ENCODE data around the gene MTG2.

The MTG2 gene

DNA sequence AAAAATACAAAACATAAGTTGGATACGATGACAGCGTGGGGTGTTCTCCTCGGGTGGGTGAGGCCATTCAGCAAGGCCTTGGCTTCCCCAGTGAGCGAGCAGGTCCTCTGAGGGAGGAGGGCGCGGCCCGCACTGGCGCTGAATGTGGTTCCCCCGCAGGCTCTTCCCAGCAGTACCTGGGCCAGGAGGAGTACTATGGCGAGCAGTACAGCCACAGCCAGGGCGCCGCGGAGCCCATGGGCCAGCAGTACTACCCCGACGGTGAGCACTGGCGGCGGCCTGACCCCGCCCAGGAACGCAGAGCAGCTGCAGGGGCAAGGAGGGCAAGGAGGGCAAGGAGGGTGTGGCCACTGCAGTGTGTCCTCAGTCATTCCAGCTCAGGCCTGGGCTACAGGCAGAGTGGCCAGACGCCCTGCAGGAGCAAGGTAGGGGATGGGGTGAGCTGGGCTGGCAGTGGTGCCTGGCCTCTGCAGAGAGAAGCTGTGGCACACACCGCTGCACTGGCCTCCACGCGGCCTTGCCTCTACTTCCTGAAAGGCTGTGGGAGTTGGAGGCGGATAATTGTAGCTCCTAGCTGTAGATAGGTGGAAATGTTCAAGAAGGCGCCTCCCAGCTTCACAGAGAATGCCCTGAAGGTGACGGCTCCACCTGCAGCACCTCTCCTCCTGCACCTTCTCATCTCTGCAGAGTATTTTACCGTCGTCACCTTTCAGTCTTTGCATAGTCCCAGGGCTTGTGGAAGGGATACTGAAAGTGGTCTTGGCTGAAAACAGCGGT lies 18.7 kb upstream of the MTG2 start:
- FAIRE-seq: no peak

DNA sequence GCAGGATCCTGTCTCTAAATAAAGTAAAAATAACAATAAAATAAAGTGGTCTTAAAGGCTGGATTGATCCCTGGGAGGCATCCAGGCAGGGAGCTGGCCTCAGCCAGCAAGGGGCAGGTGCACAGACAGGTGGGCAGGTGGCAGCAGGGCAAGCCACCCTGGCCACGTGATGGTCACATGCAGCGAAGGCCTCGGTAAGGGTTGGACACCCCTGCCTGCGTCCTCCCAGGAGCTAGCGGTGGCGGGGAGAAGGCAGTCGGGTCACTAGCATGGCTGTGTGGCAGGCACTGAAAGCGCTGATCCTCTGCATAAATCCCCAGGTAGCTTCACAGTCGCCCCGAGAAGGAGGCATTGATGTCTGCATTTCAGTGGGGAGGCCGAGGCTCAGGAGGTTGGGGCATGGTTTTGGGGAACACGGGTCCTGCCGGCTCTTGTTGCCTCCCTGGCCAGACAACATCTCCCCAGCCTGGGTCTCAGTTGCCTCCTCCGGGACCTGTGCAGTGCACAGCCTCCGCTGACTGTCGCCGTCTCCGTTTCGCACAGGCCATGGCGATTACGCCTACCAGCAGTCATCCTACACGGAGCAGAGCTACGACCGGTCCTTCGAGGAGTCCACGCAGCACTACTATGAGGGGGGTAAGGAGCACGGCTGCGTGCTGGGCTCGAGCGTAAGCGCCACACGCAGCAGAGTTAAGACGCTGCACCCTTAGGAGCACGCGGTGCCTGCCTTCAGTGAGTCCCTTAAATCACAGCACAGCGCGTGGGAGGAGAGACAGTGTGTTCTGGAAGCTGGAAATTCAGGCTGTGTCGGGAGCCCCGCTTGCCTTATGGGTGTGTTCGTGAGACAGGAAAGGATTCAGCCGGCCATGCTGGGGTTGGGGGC lies 17.7 kb upstream of the MTG2 start:
- FAIRE-seq: no peak

DNA sequence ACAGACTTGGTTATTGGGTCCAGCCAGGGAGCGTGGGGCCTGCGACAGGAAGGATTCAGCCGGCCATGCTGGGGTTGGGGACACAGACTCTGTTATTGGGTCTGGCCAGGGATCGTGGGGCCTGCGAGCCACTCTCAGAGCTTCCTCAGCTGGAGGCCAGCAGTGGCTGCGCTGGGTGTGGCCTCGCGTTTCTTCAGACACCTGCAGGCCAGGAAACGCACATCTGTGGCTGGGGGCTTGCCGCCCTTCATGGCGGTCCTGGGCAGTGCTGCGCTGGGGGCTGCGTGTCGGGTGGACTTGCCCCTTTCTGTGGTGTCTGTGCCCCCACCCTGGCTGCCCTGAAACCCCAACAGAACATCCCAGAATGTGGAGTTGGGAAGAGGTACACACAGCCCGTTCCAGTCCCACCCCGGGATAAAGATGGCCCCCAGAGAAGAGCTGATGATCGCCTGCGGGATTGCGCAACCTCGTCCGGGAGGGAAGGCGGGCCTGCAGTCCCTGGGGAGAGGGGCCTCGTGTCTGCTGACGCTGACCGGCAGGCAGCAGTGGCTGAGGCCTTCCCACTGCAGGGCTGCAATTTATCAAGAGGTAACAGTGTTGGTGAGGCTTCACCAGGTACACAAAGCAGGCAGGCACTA lies 16.9 kb upstream of the MTG2 start:
- no peak for FAIRE-seq

DNA sequence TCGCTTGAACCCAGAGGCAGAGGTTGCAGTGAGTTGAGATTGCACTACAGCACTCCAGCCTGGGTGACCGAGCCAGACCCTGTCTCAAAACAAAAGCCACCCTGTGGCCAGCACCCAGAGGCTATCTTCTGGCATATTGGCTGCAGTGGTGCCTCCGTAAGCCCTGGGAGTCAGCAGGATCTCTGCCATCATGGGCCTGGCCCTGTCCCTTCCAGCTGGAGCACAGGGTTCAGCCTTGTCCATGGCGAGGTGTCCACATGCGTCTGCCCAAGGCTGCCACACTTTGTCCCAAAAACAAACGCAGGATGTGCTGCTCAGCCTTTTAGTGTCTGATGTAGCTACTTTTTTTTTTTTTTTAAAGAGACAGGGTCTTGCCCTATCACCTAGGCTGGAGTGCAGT lies 15.4 kb upstream of the MTG2 start:
- no peak for FAIRE-seq

DNA sequence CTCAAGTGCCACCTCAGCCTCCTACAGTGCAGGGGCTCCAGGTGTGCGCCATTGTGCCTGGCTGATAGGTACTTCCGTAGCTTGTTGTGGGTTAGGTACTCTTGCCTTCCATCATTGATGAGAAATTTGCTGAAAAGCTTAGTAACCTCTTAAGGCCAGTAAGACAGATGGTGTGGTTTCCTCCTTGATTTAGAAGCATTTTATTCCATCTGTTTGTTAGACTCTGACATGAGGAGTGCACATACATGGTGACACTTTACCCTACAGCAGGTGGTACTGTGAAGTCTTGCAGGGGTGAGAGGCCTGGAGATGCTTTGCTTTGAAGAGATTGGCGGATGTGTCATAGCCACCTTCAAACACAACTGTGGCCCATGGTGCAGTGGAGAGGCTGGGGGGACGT lies 14.8 kb upstream of the MTG2 start:
- FAIRE-seq: no peak

DNA sequence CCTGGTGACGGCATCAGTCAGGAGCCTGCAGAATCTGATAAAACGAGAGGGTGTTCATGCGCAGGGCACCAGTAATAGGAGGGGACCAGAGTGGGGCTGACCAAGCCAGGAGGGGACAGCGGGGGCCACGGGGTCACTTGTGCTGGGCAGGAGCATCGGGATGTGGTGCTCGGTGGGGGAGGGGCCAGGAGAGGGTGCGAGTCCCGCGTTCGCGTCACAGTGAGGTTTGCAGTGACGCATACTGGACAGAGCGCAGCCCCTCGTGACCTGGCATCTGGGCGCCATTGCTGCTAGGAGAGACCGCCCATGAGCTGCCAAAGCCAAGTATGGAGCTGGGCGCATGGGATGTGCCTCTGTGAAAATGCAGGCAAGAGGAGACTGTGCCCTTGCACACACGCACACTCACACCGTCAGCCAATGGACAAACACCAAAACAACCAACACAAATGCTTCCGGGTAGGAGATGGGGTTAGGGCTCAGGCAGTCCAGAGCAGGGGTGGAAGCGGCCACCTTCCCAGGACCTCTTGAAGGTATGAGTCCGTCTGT lies 13.9 kb upstream of the MTG2 start:
- no peak for FAIRE-seq

DNA sequence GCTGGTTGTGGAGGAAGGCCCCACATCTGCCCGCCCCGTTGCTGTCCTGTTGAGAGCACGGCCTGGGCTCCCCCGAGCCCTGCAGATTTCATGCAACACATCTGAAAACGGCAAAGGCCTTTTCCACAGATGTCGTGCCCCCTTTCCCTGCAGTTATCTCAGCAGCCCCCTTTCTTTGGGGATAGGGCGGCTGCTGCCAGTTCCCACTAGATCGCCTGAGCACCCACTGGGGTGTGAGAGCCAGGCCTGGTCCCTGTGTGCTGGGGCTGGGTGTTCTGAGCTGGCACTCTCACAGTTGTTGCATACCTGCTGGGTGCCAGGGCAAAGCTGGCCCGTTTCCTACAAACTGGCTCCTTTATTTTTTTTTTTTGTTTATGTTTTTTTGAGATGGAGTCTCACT lies 12.3 kb upstream of the MTG2 start:
- no peak for FAIRE-seq

DNA sequence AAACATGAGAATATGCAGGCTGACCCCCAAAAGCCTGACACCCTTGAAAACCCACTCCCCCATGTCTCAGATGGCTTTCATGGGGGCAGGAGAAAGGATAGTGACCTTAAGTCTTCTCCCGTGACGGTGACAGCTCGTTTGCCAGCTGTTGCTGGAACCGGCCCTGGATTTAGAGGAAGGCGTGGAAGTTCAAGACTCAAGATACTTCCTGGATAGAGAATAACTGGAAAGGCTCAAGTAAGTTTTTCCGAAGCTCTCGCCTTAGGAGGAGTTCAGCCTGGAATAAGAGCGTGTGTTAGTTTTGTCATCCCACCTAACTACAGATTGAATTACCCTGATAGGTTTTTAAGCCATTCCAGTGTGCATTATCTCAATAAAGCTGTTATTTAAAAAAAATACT lies 11.6 kb upstream of the MTG2 start:
- no peak for FAIRE-seq

DNA sequence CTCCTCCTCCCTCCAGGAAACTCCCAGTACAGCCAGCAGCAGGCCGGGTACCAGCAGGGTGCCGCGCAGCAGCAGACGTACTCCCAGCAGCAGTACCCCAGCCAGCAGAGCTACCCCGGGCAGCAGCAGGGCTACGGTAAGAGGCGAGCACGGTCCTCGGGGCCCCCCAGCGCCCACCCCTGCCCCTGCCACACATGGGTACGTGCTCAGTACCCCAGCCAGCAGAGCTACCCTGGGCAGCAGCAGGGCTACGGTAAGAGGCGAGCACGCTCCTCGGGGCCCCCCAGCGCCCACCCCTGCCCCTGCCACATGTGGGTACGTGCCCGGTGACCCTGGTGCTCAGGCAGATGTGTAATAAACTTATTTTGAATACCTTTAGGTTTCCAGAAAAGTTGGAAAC lies 10.2 kb upstream of the MTG2 start:
- no peak for FAIRE-seq

DNA sequence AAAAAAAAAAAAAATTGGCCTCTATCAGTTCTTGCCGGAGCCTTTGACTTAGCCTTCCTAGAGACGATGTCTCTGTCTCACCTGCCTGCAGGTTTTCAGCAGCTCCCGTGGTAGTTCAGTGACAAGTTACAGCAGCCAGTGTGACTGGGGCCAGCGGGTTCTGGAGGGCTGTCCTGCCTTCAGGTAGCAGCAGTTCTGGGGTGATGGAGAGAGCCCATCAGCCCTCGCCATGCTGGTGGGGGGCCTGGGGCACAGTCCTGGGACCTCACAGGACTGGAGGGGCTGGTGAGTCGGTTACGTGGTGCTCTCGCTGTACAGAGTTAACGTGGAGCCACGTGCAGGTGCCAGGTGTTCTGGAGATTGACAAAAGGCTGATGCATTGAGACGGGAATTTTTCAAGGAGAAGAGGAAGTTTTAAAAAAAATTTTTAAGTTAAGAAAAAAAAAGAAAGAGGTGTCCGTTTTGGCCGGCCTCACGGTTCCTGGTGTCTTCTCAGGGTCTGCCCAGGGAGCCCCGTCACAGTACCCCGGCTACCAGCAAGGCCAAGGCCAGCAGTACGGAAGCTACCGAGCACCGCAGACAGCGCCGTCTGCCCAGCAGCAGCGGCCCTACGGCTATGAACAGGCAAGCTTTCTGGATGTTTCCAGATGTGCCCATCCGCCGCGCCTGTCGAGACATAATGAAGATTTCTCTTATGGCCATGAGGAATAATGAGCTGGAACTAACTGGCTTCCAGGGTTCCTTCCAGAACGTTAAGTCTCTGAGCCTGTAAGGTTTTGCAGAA lies 8.6 kb upstream of the MTG2 start:
- no peak for FAIRE-seq

DNA sequence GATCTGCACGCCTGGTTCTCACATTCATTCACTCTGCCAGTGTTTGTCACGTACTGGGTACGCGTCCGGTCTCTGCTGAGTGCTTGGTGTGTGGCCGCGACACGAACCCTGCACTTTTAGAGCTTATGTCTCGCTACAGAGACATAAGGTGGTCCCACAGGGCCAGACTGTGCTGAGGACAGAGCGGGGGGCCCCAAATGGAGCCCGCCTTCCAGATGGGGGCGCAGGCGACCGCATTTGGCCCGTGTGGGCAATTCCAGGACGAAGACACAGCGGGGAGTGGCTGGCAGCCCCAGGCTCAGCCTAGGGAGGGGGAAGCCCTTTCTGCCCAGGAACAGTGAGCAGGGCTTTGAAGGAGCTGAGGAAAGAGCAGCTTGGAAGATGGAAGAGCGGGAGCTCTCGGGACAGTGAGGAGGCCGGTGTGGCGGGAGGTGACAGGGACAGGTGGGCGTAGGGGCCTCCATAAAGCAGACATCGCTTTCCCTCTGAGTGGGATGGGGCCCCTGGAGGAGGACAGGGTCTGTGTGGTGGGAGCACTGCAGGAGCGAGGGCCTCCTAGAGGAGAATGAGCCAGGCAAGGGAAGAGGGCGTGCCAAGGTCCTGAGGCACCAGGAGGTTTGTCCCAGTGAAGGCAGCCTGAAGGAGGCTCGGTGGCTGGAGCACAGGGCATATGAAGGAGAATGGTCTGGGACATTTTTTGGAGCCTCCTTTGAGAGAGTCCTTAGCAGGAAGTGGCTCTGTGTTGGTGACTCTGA lies 7.8 kb upstream of the MTG2 start:
- no peak for FAIRE-seq

DNA sequence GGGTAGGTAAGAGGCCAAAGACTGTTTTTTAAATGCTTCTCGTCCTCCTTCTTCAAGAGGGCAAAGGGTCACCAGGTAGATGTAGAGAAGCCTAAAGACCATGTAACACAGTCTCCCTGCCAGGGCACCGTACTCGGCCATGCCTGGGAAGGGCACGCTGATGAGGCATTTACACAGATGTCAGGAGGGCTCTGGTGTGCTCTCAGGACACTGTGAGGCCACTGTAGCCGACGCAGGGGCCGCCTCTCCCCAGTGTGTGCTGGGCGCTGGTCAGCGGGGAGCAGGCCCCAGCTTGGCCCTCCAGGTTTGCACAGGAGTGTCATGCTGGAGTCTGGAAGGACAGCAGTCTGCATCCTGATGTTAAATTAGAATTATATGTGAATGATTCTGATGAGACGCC lies 7.1 kb upstream of the MTG2 start:
- no peak for FAIRE-seq

DNA sequence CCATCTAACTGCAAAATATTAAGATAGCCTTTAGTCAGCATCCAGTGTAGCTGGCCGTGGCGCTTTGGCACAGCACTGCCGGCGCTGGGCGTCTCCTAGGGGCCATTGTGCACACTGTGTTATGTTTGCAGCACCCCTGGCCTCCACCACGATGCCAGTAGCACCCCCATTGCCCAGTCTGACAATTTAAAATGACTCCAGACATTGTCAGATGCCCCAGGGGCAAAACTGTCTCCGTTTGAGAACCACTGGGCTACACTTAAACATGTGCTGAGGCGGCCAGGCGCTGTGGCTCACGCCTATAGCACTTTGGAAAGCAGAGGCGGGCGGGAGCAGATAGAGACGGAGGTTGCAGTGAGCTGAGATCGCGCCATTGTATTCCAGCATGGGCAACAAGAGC lies 6.0 kb upstream of the MTG2 start:
- FAIRE-seq: no peak

DNA sequence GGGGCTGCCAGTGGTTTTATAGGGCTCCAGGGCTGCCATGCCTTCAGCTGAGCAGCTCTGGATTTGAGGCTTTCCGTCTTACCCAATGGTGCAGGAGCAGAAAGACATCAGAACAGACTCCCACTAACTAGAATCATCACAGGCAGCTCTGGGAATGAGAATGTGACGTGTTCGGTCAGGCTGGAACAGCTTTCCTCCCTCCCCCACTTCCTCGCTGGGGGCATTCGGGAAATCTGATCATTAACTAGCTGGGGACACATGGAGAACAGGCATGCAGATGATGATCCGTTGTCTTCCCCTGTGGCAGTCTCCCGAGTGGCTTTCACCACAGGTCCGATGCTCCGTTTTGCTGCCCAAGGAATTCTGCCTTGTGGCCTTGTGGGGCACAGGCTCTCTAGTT lies 5.5 kb upstream of the MTG2 start:
- FAIRE-seq: no peak

DNA sequence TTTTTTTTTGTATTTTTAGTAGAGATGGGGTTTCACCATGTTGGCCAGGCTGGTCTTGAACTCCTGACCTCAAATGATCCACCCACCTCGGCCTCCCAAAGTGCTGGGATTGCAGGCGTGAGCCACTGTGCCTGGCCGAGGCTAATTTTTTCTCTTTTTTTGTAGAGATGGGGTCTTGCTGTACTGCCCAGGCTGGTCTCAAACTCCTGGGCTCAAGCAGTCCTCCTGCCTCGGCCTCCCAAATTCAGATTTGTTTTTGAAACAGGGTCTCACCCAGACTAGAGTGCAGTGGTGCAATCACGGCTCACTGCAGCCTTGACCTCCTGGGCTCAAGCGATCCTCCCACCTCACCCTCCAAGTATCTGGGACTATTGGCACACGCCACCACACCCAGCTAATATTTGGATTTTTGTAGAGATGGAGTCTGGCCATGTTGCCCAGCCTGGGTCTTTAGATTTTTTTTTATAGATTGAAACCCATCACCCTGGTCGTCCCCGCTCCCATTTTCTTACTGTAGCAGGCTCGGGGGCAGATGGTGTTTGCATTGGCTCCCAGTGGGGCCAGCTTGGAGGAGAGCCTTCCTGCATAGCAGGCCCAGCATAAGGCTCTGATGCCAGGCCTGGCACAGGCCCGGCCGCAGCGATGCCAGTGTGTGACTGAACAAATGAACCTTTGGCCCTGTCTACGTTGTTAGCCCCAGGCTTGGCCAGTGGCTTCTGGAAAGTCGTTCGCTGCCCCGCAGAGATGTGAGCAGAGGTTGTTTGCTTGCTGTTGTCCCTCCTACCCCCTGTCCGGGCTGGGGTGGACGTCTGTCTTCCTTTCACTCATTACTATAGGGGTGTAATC lies 4.3 kb upstream of the MTG2 start:
- no peak for FAIRE-seq

DNA sequence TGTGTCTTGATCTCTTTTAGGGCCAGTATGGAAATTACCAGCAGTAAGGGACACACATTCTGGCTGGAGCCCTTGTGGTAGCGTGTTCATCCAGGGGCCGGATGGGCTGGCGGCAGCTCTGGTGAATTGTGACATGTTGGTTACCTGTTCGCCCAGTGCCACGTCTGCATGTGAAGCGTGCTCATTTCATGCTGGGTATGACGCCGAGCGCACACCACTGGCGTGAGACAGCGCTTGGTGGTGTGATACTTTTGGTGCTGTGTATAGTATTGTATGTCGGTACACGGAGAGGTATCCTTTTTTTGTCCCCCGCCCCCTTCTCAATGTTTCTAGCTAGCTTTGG lies 3.7 kb upstream of the MTG2 start:
- no peak for FAIRE-seq

DNA sequence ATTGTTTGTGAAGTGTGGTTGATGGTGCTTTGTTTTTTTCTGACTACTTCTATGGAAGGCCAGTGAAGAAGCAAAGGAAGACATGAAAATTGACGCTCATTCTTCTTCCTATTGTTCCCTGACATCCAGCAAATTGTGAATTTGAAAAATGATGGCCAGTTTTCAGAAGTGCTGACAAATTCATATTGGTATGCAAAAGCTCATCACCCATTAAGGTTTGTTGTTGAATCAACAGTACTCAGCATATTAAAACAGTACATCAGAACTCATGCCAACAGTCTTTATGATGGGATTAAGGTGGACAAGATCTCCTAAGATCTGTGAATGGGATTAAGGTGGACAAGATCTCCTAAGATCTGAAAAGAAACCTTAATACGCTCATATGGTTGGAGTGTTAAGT lies 1.0 kb upstream of the MTG2 start:
- FAIRE-seq: no peak

DNA sequence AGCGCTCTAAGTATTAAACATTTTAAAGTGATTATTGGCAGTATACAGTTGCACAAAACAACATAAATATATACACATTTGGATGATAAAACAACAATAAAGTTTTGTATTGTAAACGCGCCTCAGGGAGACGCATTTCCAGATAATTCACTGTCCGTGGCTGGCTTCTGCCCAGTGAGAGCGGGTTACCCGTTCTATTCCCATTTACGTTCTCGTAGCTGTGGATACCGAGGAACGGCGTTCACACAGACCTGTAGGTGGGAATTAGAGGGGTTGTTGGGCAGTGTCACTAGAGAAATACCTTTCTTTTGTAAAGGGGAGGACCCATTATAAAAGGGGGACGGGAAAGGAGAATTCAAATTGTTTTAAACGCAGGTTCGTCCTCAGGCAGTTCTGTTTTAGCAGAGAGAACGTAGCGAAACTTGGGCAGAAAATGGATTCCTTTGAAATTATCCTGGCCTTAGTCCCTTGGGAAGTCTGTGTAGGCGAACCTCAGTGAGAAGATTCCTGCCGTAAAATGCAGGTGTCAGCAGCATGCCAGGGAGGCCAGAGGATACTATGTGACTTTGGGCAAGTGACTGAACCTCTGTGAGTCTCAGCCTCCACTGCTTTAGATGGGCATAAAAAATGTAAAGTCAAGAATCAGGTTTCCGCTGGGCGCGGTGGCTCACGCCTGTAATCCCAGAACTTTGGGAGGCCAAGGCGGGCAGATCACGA lies 756 bp downstream of the MTG2 start:
- FAIRE-seq: no peak

DNA sequence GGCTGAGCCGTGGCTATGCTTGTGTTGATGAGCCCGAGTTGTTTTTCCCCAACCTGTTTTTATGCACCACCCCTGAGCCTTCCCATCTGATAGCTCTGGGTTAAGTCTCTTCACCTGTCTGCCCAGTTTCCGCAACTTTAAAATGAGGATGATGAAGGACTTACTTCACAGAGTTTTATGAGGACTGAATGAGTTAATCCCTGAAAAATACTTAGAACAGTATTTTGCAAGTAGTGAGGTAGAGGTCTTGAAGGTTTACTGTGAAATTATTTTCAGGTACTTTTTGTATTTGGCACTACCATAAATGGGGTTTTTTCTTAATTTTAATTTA lies 3.2 kb downstream of the MTG2 start:
- FAIRE-seq: no peak

All from G401.6 (cell line).